NCI-H2081 treated with DMSO at 0.1 percent for 48 hours (cell line): Measurements from ENCODE around the gene UBAP2L.

ENCODE experiments used
- DNase-seq: peaks from one replicate; lab custom pipeline; 2025; lab: John Stamatoyannopoulos, UW

Gene UBAP2L, protein sequence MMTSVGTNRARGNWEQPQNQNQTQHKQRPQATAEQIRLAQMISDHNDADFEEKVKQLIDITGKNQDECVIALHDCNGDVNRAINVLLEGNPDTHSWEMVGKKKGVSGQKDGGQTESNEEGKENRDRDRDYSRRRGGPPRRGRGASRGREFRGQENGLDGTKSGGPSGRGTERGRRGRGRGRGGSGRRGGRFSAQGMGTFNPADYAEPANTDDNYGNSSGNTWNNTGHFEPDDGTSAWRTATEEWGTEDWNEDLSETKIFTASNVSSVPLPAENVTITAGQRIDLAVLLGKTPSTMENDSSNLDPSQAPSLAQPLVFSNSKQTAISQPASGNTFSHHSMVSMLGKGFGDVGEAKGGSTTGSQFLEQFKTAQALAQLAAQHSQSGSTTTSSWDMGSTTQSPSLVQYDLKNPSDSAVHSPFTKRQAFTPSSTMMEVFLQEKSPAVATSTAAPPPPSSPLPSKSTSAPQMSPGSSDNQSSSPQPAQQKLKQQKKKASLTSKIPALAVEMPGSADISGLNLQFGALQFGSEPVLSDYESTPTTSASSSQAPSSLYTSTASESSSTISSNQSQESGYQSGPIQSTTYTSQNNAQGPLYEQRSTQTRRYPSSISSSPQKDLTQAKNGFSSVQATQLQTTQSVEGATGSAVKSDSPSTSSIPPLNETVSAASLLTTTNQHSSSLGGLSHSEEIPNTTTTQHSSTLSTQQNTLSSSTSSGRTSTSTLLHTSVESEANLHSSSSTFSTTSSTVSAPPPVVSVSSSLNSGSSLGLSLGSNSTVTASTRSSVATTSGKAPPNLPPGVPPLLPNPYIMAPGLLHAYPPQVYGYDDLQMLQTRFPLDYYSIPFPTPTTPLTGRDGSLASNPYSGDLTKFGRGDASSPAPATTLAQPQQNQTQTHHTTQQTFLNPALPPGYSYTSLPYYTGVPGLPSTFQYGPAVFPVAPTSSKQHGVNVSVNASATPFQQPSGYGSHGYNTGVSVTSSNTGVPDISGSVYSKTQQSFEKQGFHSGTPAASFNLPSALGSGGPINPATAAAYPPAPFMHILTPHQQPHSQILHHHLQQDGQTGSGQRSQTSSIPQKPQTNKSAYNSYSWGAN

GRCh38 chr1:154220071-154220969, at the start of gene UBAP2L:
Gene UBAP2L (plus strand): TSS chr1:154220955. CDS start chr1:154225124, 4,169 bp downstream.
- peak; percentile 98 for DNase-seq

GRCh38 chr1:154171223-154171583, 49.6 kb upstream of the UBAP2L start:
- no peak for DNase-seq

GRCh38 chr1:154171880-154172279, 48.9 kb upstream of the UBAP2L start:
- no peak for DNase-seq

DNA sequence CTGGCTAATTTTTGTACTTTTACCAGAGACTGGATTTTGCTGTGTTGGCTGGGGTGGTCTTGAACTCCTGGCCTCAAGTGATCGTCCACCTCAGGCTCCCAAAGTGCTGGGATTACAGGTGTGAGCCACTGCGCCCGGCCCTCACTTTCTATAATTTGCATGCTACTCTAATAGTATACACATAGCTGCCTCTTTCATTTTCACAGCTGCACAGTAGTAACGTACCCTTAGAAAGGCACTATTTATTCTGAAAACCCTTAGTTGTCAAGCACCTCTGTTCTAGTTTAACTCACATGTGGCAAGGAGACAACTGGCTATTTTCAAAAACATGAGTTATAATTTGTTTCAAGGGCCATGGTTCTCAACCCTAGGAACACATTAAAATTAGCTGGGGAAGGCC, 46.1 kb upstream of the UBAP2L start:
- no peak for DNase-seq

GRCh38 chr1:154176337-154176736, 44.4 kb upstream of the UBAP2L start:
- no peak for DNase-seq

GRCh38 chr1:154178013-154178412, 42.7 kb upstream of the UBAP2L start:
- no peak for DNase-seq

DNA sequence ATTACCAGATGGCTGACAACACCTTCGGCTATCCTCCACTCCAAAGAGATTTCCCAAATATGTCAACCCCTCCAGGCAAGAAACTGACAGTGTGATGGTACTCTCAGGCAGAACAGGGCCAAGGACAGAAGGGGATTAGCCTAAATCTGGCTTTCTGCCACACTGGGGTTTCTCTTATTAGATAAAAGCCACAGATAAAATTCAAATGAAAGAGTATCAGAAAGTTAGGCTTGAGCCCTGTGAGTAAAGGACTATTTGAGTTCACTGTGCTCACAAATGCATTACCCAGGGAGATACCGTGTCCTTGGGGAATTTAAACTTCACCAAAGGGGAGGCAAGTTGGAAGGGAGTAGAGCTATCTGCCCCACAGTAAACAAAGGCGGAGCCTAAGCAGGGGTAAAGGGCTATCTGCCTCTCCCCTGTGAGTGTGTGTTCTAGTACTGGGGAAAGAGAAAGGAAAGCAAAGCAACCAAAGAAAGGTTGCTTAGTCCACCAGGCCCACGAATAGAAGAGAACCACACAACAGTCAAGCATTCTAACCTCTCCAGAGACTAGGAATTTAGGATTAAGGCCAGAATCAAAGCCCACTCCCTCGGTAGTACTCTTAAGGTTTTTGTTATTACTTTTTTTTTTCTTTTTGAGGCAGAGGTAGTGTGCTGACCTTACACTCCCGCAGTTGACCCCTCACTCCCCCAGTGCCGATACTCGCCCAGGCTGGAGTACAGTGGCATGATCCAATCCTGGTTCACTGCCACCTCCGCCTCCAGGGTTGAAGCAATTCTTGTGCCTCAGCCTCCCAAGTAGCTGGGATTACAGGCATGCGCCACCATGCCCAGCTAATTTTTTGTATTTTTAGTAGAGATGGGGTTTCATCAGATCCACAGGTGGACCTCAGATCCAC, 41.6 kb upstream of the UBAP2L start:
- DNase-seq: no peak

GRCh38 chr1:154179946-154180687, 40.6 kb upstream of the UBAP2L start:
- DNase-seq: no peak

DNA sequence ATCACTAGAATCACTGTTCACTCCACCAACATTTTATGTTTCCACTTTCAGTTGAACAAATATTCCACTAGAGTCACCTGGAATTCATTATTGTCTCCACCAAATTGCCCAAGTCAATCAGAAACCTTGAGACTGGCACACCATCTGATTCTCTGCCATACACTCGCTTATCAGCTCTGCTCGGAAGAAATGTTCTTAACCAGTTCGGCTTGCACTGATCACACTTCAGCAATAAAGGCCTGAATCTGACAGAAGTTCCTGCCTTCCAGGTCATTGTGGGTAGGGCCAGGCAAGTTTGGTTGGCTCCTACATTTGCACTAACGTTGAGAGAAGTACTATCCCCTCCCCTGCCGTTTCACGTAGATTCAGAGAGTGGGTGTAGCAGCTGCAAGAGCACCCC, 38.8 kb upstream of the UBAP2L start:
- no peak for DNase-seq

DNA sequence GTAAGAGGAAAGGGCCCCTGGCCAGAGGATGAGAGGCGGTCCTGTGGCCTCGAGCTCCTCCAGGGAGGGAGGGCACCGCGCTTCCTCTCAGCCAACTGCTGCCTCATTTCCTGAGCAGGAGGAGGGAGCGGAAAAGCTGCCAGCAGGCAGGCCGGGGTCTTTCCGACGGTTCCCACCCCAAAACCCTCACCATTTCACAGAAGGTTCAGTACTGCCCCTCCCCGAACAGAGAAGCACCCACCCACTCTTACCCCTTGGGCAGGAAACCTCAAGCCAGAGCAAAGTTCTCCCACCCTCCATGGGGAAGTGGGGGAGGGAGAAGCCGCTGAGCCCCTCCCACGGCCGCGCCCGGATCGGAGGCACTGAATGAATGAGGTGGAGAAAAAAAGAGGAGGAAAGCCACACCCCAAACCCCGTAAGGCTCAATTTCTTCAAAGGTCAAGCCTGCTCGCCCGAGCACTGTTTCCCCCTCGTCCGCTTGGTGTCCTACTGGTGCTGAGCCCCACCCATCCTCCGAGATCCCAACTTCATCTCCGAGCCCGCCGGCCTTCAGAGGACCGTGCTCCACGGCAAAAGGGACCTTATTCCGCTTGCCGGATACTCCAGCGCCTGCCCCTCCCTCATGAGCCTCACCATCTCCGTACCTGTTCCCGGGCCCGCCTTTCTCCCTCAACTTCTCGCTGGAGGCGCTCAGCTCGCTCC, 38.3 kb upstream of the UBAP2L start:
- no peak for DNase-seq

GRCh38 chr1:154183046-154183915, 37.5 kb upstream of the UBAP2L start:
- DNase-seq: peak; percentile 97

DNA sequence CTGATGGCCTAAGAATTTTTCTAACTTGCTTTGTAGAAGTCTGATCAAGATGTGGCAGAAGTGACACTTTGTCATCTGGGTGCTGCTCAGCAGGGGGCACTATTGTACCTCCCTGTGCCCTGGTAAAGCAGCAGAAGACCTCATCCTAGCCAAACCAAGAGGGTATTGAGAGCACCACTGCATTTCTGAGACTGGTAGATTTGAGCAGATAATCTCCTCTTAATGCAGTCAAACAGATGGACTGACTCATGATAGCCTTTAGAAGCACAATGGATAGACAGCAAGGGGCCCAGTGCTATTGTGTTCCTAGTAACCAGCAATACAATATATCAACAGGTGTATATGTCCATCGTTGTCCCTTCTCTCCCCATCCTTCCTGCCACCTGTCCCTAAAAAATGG, 34.6 kb upstream of the UBAP2L start:
- DNase-seq: peak; percentile 28

DNA sequence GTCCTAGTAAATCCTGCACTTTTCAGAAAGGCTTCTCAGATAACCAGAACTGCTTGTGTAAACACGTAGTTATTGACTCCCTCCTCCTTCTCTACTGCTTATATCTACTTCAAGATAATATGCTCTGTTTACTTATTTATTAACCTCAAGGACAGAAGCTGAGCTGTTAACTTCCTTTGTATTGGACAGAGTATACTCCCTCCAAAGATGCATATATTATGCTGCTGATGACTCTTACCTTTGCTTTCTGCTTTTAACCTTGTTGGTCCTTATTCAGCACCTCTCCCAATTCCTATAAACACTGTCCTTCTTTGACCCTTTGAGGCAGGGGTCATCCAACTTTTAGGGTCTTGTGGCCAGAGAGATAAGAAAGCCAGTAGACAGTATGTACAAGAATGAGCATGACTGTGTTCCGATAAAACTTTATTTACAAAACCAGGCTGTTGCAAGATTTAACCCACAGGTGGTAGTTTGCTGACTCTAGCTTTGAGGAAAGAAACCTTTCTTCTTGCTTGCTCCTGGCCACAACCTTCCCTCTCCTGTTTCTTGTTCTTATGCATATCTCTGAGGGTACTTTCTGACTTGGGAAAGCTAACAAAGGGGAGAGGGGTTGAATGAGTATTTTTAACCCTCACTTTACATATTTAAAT, 33.8 kb upstream of the UBAP2L start:
- no peak for DNase-seq

DNA sequence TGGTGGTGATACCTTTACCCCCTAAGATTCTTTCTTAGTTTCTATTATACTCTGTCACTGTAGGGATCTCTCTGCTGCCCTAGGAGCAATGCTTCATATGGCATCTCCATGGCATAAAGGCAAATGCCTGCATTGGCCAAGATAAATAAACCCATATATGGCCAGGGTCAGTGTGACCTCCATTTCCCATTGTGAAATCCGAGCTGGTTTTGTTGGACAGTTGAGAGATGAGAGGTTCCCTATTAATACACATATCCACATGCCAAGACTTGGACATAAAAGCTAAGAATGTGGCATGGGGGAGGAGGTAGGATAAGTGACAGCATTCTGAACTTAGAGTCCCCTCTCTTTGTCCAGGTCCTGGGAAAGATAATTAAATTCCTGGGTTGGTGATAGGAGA, 30.2 kb upstream of the UBAP2L start:
- no peak for DNase-seq

DNA sequence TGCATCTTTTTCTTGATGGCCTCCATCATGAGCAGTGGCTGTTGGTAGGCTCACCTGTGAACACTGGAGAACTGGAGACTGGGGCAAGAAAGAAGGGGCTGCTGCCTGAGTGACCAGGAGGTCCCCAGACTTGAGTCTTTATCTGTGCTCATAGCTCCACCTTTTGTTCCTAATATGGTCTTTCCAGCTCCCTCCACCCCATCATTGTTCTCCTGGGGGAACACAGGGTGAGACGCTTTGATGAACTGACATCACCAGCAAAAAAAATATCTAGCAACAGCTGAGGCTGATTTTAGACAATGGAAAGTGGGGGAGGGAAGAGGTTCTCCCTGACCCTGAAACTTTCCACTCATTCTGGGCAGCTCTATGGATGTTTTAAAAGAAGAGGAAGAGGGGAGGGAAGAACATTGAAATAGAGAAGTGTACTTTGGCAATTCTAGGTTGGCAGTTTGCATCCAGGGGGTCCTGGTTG, 28.7 kb upstream of the UBAP2L start, which contains the start of gene TPM3:
Gene TPM3 (minus strand): TSS at position 111 of the 472 bp plus-strand sequence. CDS start 82 bp downstream, at position 29.
- DNase-seq: no peak

DNA sequence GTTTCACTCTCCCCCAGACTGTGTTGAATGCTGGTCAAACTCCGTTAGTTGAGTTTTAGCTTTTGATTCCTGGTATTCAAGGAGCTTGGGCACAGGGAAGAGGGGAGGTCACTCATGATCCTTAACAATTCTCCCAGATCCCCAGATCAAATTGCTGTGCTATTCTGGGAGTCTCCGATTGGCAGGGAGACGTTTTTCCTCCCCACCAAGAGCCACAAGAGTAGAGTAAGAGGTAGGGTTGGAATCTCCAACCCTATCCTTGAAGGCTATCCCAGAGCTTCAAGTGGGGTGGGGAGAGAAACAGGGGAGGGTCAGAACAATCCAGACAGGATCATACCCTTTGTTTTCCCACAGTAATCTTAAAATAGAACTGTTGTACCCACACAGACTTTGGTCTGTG, 28.3 kb upstream of the UBAP2L start:
- DNase-seq: no peak

GRCh38 chr1:154193821-154194220, 26.9 kb upstream of the UBAP2L start:
- DNase-seq: no peak
